ENCODE results near the gene GNAT1.
A peak's percentile ranks its signal among the peaks of the same experiment; 100 is the strongest.

Gene GNAT1

GRCh38 chr3:50229490-50229889 lies 38.1 kb downstream of the GNAT1 start:
- Histone ChIP-seq H3K9ac (ENCODE audit: low read depth in 1 of 2, low read length in 2 of 2) (no peak overlapping the region), H3K9me3 (ENCODE audit: control insufficient read depth in 2 of 2, low read length in 2 of 2) (no peaks in the 10 kb centered on the region), H3K27me3 (ENCODE audit: control insufficient read depth in 2 of 2, insufficient read depth in 2 of 2, low read length in 2 of 2) (peaks cover 0 to 3% of the 10 kb centered on the region in 2 donors), H3K4me3 (ENCODE audit: low read length in 2 of 2) (no peak overlapping the region), H3K4me1 (ENCODE audit: control insufficient read depth in 2 of 2, insufficient read depth in 2 of 2, low read length in 2 of 2) (peaks cover 21 to 22% of the 10 kb centered on the region in 2 donors), H3K27ac (ENCODE audit: low read depth in 2 of 2, low read length in 2 of 2) (no peak overlapping the region), H3K36me3 (ENCODE audit: control insufficient read depth in 2 of 2, insufficient read depth in 2 of 2, low read length in 2 of 2) (no peaks in the 10 kb centered on the region)

- Histone ChIP-seq H3K9me3 (ENCODE audit: control insufficient read depth in 2 of 2, low read length in 2 of 2) (no peaks in the 10 kb centered on the region), H3K27me3 (ENCODE audit: control insufficient read depth in 2 of 2, insufficient read depth in 2 of 2, low read length in 2 of 2) (no peaks in the 10 kb centered on the region), H3K9ac (ENCODE audit: low read depth in 1 of 2, low read length in 2 of 2) (no peak overlapping the region), H3K27ac (ENCODE audit: low read depth in 2 of 2, low read length in 2 of 2) (peak overlapping the region in 1 of 2 donors; percentile 45), H3K4me1 (ENCODE audit: control insufficient read depth in 2 of 2, insufficient read depth in 2 of 2, low read length in 2 of 2) (peaks cover 27 to 28% of the 10 kb centered on the region in 2 donors), H3K36me3 (ENCODE audit: control insufficient read depth in 2 of 2, insufficient read depth in 2 of 2, low read length in 2 of 2) (no peaks in the 10 kb centered on the region), H3K4me3 (ENCODE audit: low read length in 2 of 2) (no peak overlapping the region)
Observed at GRCh38 chr3:50230104-50230793, 38.8 kb downstream of the GNAT1 start.

GRCh38 chr3:50230794-50231125 lies 39.4 kb downstream of the GNAT1 start:
- Histone ChIP-seq H3K9ac (ENCODE audit: low read depth in 1 of 2, low read length in 2 of 2) (no peak overlapping the region), H3K4me1 (ENCODE audit: control insufficient read depth in 2 of 2, insufficient read depth in 2 of 2, low read length in 2 of 2) (peaks cover 27 to 29% of the 10 kb centered on the region in 2 donors), H3K36me3 (ENCODE audit: control insufficient read depth in 2 of 2, insufficient read depth in 2 of 2, low read length in 2 of 2) (no peaks in the 10 kb centered on the region), H3K4me3 (ENCODE audit: low read length in 2 of 2) (no peak overlapping the region), H3K27ac (ENCODE audit: low read depth in 2 of 2, low read length in 2 of 2) (peak overlapping the region in 1 of 2 donors; percentile 45), H3K9me3 (ENCODE audit: control insufficient read depth in 2 of 2, low read length in 2 of 2) (no peaks in the 10 kb centered on the region), H3K27me3 (ENCODE audit: control insufficient read depth in 2 of 2, insufficient read depth in 2 of 2, low read length in 2 of 2) (no peaks in the 10 kb centered on the region)

- peaks cover 21 to 26% of the 10 kb centered on the region in 2 donors for H3K4me1 ChIP-seq (ENCODE audit: control insufficient read depth in 2 of 2, insufficient read depth in 2 of 2, low read length in 2 of 2)
- no peak overlapping the region for H3K4me3 ChIP-seq (ENCODE audit: low read length in 2 of 2)
Observed at GRCh38 chr3:50231581-50231980, 40.2 kb downstream of the GNAT1 start.

GRCh38 chr3:50232303-50232702 lies 40.9 kb downstream of the GNAT1 start:
- Histone ChIP-seq H3K27me3 (ENCODE audit: control insufficient read depth in 2 of 2, insufficient read depth in 2 of 2, low read length in 2 of 2) (no peaks in the 10 kb centered on the region), H3K4me1 (ENCODE audit: control insufficient read depth in 2 of 2, insufficient read depth in 2 of 2, low read length in 2 of 2) (peaks cover 23 to 26% of the 10 kb centered on the region in 2 donors), H3K4me3 (ENCODE audit: low read length in 2 of 2) (no peak overlapping the region), H3K36me3 (ENCODE audit: control insufficient read depth in 2 of 2, insufficient read depth in 2 of 2, low read length in 2 of 2) (no peaks in the 10 kb centered on the region), H3K9me3 (ENCODE audit: control insufficient read depth in 2 of 2, low read length in 2 of 2) (no peaks in the 10 kb centered on the region), H3K9ac (ENCODE audit: low read depth in 1 of 2, low read length in 2 of 2) (no peak overlapping the region), H3K27ac (ENCODE audit: low read depth in 2 of 2, low read length in 2 of 2) (no peak overlapping the region)

More at GRCh38 chr3:50231581-50231980, 40.2 kb downstream of the GNAT1 start:
- Histone ChIP-seq H3K9me3 (ENCODE audit: control insufficient read depth in 2 of 2, low read length in 2 of 2) (no peaks in the 10 kb centered on the region), H3K27me3 (ENCODE audit: control insufficient read depth in 2 of 2, insufficient read depth in 2 of 2, low read length in 2 of 2) (no peaks in the 10 kb centered on the region), H3K36me3 (ENCODE audit: control insufficient read depth in 2 of 2, insufficient read depth in 2 of 2, low read length in 2 of 2) (no peaks in the 10 kb centered on the region), H3K27ac (ENCODE audit: low read depth in 2 of 2, low read length in 2 of 2) (no peak overlapping the region), H3K9ac (ENCODE audit: low read depth in 1 of 2, low read length in 2 of 2) (no peak overlapping the region)

- Histone ChIP-seq H3K9me3 (ENCODE audit: control insufficient read depth in 2 of 2, low read length in 2 of 2) (no peaks in the 10 kb centered on the region), H3K27me3 (ENCODE audit: control insufficient read depth in 2 of 2, insufficient read depth in 2 of 2, low read length in 2 of 2) (no peaks in the 10 kb centered on the region), H3K36me3 (ENCODE audit: control insufficient read depth in 2 of 2, insufficient read depth in 2 of 2, low read length in 2 of 2) (no peaks in the 10 kb centered on the region), H3K9ac (ENCODE audit: low read depth in 1 of 2, low read length in 2 of 2) (no peak overlapping the region), H3K27ac (ENCODE audit: low read depth in 2 of 2, low read length in 2 of 2) (peak overlapping the region in 1 of 2 donors; percentile 16), H3K4me3 (ENCODE audit: low read length in 2 of 2) (no peak overlapping the region), H3K4me1 (ENCODE audit: control insufficient read depth in 2 of 2, insufficient read depth in 2 of 2, low read length in 2 of 2) (peaks cover 23 to 24% of the 10 kb centered on the region in 2 donors)
Observed at GRCh38 chr3:50233176-50233575, 41.8 kb downstream of the GNAT1 start.

- Histone ChIP-seq H3K36me3 (ENCODE audit: control insufficient read depth in 2 of 2, insufficient read depth in 2 of 2, low read length in 2 of 2) (peaks cover 0 to 3% of the 10 kb centered on the region in 2 donors), H3K9ac (ENCODE audit: low read depth in 1 of 2, low read length in 2 of 2) (peak within 1 kb of the TSS; percentile 74 to 94), H3K27me3 (ENCODE audit: control insufficient read depth in 2 of 2, insufficient read depth in 2 of 2, low read length in 2 of 2) (no peaks in the 10 kb centered on the region), H3K4me1 (ENCODE audit: control insufficient read depth in 2 of 2, insufficient read depth in 2 of 2, low read length in 2 of 2) (peaks cover 37 to 39% of the 10 kb centered on the region in 2 donors), H3K4me3 (ENCODE audit: low read length in 2 of 2) (peak within 1 kb of the TSS; percentile 78 to 88), H3K9me3 (ENCODE audit: control insufficient read depth in 2 of 2, low read length in 2 of 2) (no peaks in the 10 kb centered on the region), H3K27ac (ENCODE audit: low read depth in 2 of 2, low read length in 2 of 2) (peak within 1 kb of the TSS; percentile 78 to 91)
Observed at GRCh38 chr3:50235716-50236483, 44.5 kb downstream of the GNAT1 start, which contains the start of gene GNAI2. TSS of gene GNAI2 (plus strand) at chr3:50236204. CDS start at chr3:50236336, 132 bp downstream.

GRCh38 chr3:50236484-50237132 lies 45.2 kb downstream of the GNAT1 start:
- no peaks in the 10 kb centered on the region for H3K9me3 ChIP-seq (ENCODE audit: control insufficient read depth in 2 of 2, low read length in 2 of 2)
- peak overlapping the region; percentile 78 to 88 for H3K4me3 ChIP-seq (ENCODE audit: low read length in 2 of 2)
- peak overlapping the region; percentile 74 to 94 for H3K9ac ChIP-seq (ENCODE audit: low read depth in 1 of 2, low read length in 2 of 2)
- H3K4me1 ChIP-seq (ENCODE audit: control insufficient read depth in 2 of 2, insufficient read depth in 2 of 2, low read length in 2 of 2), result peaks cover 44 to 46% of the 10 kb centered on the region in 2 donors
- peak overlapping the region; percentile 78 to 91 for H3K27ac ChIP-seq (ENCODE audit: low read depth in 2 of 2, low read length in 2 of 2)
- peaks cover 0 to 3% of the 10 kb centered on the region in 2 donors for H3K36me3 ChIP-seq (ENCODE audit: control insufficient read depth in 2 of 2, insufficient read depth in 2 of 2, low read length in 2 of 2)
- H3K27me3 ChIP-seq (ENCODE audit: control insufficient read depth in 2 of 2, insufficient read depth in 2 of 2, low read length in 2 of 2), result no peaks in the 10 kb centered on the region

GRCh38 chr3:50237133-50237651 lies 45.8 kb downstream of the GNAT1 start:
- H3K27me3 ChIP-seq (ENCODE audit: control insufficient read depth in 2 of 2, insufficient read depth in 2 of 2, low read length in 2 of 2), result no peaks in the 10 kb centered on the region
- peaks cover 49 to 51% of the 10 kb centered on the region in 2 donors for H3K4me1 ChIP-seq (ENCODE audit: control insufficient read depth in 2 of 2, insufficient read depth in 2 of 2, low read length in 2 of 2)
- H3K4me3 ChIP-seq (ENCODE audit: low read length in 2 of 2), result peak overlapping the region; percentile 78 to 88
- peaks cover 0 to 3% of the 10 kb centered on the region in 2 donors for H3K36me3 ChIP-seq (ENCODE audit: control insufficient read depth in 2 of 2, insufficient read depth in 2 of 2, low read length in 2 of 2)
- peak overlapping the region; percentile 74 to 94 for H3K9ac ChIP-seq (ENCODE audit: low read depth in 1 of 2, low read length in 2 of 2)
- no peaks in the 10 kb centered on the region for H3K9me3 ChIP-seq (ENCODE audit: control insufficient read depth in 2 of 2, low read length in 2 of 2)
- peak overlapping the region; percentile 78 to 91 for H3K27ac ChIP-seq (ENCODE audit: low read depth in 2 of 2, low read length in 2 of 2)

Data from mucosa of rectum (tissue), 2 donors.